ENCODE data around the gene OR9Q1.
A peak's percentile ranks its signal among the peaks of the same experiment; 100 is the strongest.

Gene OR9Q1

GRCh38 chr11:58027341-58027740 lies 3.7 kb downstream of the OR9Q1 start:
- in situ Hi-C loops (cut with HindIII; ENCODE audit: low pct_ligation_motif_present, low pct_unique_long_range_greater_than_20kb, low sequenced_read_pairs): no loop called here
- DNase-seq: no peak

DNA sequence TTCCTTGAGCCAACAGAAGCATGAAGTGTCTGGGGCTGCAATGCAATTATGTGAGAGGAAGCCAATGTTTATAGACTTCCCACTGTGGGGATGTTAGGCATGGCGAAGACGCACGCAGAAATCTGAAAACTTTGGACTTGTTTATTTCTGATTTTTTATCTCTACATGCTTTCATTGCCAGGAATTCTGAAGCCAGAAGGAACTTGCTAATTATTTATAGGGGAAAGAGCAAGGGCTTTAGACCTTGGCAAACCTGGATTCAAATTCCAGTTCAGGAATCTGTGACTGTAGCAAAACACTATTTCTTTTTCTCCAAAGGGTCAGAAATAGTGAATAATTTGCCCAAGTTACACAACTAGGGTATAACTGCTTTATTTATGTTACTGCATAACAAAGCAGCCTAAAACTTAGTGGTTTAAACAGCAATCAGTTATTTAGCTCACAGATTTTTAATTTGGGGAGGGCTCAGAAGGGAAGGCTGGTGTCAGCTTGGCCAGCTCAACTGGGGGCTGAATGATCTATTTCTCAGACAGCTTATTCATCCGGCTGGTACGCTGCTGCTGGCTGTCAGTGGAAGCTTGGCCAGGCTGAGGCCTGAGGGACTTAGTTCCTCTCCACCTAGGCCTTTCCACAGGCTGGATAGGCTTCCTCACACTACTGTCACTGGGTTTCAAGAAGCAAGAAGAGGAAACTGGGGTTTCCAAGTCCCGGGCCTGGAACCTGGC lies 5.2 kb downstream of the OR9Q1 start:
- in situ Hi-C loops (cut with HindIII; ENCODE audit: low pct_ligation_motif_present, low pct_unique_long_range_greater_than_20kb, low sequenced_read_pairs): no loop called here
- DNase-seq: no peak

DNA sequence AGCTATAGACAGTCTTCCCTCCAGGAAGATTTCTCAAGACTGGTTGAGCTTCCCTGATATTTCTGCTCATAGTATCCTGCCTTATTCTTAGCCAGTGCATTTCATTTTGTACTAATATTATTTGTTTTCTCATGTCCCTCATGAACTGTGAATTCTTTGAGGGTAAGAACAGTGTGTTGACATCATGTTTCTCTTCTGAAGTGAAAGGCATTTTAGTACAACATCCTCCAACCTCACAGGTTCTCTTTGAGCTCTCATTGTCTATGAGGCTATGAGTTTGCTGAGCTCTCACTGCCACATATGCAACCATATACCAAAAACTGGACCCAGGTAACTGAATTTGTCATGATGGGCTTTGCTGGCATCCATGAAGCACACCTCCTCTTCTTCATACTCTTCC lies 7.0 kb downstream of the OR9Q1 start, which contains the start of gene OR6Q1:
OR6Q1 (plus strand) TSS at position 301 of the 400 bp plus-strand sequence; CDS start at position 301, 0 bp downstream.
- DNase-seq: no peak
- in situ Hi-C loops (cut with HindIII; ENCODE audit: low pct_ligation_motif_present, low pct_unique_long_range_greater_than_20kb, low sequenced_read_pairs): no loop called here

DNA sequence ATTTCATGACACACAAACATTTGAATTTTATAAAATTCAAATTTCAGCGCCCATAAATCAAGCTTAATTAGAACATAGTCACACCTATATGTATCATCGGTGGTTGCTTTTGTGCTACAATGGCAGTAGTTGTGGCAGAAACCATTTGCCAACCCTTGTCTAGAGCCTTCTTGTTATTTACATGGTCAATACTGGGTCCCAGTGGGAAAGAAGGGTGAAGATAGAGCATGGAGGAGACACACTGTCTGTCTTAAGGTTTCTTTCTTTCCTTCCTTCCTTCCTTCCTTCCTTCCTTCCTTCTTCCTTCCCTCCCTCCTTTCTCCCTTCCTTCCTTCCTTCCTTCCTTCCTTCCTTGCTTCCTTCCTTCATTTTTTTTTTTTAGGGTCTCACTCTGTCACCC lies 10.8 kb downstream of the OR9Q1 start:
- in situ Hi-C loops (cut with HindIII; ENCODE audit: low pct_ligation_motif_present, low pct_unique_long_range_greater_than_20kb, low sequenced_read_pairs): no loop called here
- no peak for DNase-seq

DNA sequence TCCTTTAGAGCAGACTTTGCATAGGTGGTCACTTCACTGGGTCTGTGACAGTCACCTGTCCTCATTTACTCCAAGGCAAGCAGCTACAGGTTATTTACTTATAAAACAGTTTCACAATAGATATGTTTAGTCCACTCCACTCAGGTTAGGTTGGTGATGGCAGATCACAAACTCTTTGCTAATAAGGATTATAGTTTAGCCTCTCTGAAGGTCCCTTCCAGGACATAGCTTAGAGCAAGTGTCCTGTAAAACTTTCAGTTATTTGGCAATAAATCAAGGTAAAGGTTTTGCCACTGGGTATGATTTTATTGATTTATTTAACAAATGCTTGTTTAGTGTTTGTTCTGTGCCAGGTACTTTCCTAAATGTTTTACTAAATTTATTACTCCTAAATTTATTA lies 15.9 kb downstream of the OR9Q1 start:
- in situ Hi-C loops (cut with HindIII; ENCODE audit: low pct_ligation_motif_present, low pct_unique_long_range_greater_than_20kb, low sequenced_read_pairs): no loop called here

GRCh38 chr11:58043379-58043778 lies 19.7 kb downstream of the OR9Q1 start:
- no peak for DNase-seq
- in situ Hi-C loops (cut with HindIII; ENCODE audit: low pct_ligation_motif_present, low pct_unique_long_range_greater_than_20kb, low sequenced_read_pairs): no loop called here

More for the DNA sequence above, 15.9 kb downstream of the OR9Q1 start:
- DNase-seq: no peak

- in situ Hi-C loops (cut with HindIII; ENCODE audit: low pct_ligation_motif_present, low pct_unique_long_range_greater_than_20kb, low sequenced_read_pairs): no loop called here
These were observed 22.6 kb downstream of the OR9Q1 start for GRCh38 chr11:58046231-58046630.

DNA sequence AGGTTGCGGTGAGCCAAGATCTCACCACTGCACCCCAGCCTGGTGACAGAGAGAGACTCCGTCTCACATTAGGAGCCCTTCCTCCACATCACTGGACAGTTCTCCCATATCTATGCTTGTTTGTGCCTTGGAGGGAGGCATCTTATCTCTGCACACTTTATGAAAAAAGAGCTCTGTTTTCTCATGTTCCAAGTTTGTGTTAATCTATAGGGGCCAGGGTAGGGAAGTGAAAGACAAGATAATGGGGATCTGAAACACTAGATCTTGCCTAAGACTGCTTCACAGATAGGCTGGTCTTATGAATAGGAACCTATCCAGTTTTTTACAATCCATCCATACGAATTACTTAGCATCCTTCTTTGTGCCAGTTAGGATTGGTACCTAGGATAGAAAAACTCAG lies 24.1 kb downstream of the OR9Q1 start:
- in situ Hi-C loops (cut with HindIII; ENCODE audit: low pct_ligation_motif_present, low pct_unique_long_range_greater_than_20kb, low sequenced_read_pairs): no loop called here
- no peak for DNase-seq

More at GRCh38 chr11:58046231-58046630, 22.6 kb downstream of the OR9Q1 start:
- no peak for DNase-seq

- DNase-seq: no peak
- in situ Hi-C loops (cut with HindIII; ENCODE audit: low pct_ligation_motif_present, low pct_unique_long_range_greater_than_20kb, low sequenced_read_pairs): no loop called here
These were observed 32.2 kb downstream of the OR9Q1 start for GRCh38 chr11:58055806-58056401.

DNA sequence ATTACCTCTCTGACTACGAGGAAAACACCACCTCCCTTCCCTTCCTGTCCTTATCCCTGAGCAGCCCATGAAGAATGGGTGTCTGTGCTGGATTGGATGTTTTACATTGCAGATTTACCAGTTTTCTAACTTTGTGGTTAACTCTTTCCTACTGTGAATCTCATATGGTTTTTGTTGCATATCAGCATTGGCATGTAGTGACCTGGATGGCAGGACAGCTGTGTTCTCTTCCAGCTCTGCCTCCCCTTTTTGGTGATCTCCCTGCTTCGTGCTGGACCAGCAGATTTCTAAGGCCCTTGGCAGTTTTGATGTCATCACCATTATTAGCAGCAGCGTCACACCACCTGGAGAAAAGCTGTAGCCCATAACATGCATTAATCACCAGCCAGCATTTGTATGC lies 33.8 kb downstream of the OR9Q1 start:
- in situ Hi-C loops (cut with HindIII; ENCODE audit: low pct_ligation_motif_present, low pct_unique_long_range_greater_than_20kb, low sequenced_read_pairs): no loop called here
- no peak for DNase-seq

- in situ Hi-C loops (cut with HindIII; ENCODE audit: low pct_ligation_motif_present, low pct_unique_long_range_greater_than_20kb, low sequenced_read_pairs): no loop called here
- DNase-seq: no peak
These were observed 34.8 kb downstream of the OR9Q1 start for GRCh38 chr11:58058276-58059006.

- in situ Hi-C loops (cut with HindIII; ENCODE audit: low pct_ligation_motif_present, low pct_unique_long_range_greater_than_20kb, low sequenced_read_pairs): no loop called here
These were observed 35.3 kb downstream of the OR9Q1 start for GRCh38 chr11:58059007-58059350.

DNA sequence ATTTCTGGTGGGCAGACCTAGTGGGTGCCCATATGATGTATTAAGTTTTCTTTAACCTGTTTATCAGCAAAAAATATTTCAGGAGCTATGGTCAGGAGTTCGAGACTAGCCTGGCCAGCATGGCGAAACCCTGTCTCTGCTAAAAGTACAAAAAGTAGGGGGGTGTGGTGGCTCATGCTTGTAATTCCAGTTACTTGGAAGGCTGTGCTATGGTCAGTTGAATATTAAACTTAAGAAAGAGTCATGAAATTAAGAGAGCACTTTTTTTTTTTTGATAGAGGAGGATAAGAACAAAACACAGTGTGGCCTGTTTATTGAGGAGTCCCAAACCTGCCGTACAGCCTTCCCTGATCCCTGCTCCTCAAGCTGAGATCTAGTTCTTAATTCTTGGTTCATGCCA lies 36.9 kb downstream of the OR9Q1 start:
- in situ Hi-C loops (cut with HindIII; ENCODE audit: low pct_ligation_motif_present, low pct_unique_long_range_greater_than_20kb, low sequenced_read_pairs): no loop called here
- DNase-seq: peak; percentile 57

More at GRCh38 chr11:58059007-58059350, 35.3 kb downstream of the OR9Q1 start:
- DNase-seq: peak; percentile 90

- DNase-seq: peak; percentile 60
- in situ Hi-C loops (cut with HindIII; ENCODE audit: low pct_ligation_motif_present, low pct_unique_long_range_greater_than_20kb, low sequenced_read_pairs): no loop called here
These were observed 37.4 kb downstream of the OR9Q1 start for GRCh38 chr11:58060939-58061672.

GRCh38 chr11:58061813-58062212 lies 38.1 kb downstream of the OR9Q1 start:
- peak; percentile 34 for DNase-seq
- in situ Hi-C loops (cut with HindIII; ENCODE audit: low pct_ligation_motif_present, low pct_unique_long_range_greater_than_20kb, low sequenced_read_pairs): no loop called here

DNA sequence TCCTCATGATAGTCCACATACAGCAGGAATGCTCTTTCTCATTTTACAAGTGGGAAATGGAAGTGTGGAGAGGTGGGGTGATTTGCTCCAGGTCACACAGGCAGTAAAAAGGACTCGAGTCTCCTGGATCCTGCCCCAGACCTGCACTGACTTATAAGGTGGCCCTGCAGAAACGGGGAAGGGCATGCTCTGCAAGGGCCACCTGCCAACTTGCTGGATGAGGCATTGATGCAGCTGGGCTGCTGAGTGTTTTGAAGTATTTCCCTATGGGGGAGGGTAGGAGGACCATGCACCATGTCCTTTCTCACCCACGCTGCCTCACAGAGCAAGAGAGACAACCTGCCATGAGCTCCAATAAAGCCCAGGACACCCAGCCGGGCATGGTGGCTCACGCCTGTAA lies 44.0 kb downstream of the OR9Q1 start:
- no peak for DNase-seq
- in situ Hi-C loops (cut with HindIII; ENCODE audit: low pct_ligation_motif_present, low pct_unique_long_range_greater_than_20kb, low sequenced_read_pairs): no loop called here

GRCh38 chr11:58068655-58069054 lies 45.0 kb downstream of the OR9Q1 start:
- in situ Hi-C loops (cut with HindIII; ENCODE audit: low pct_ligation_motif_present, low pct_unique_long_range_greater_than_20kb, low sequenced_read_pairs): no loop called here
- DNase-seq: no peak

GRCh38 chr11:58070585-58070984 lies 46.9 kb downstream of the OR9Q1 start:
- no peak for DNase-seq
- in situ Hi-C loops (cut with HindIII; ENCODE audit: low pct_ligation_motif_present, low pct_unique_long_range_greater_than_20kb, low sequenced_read_pairs): no loop called here

DNA sequence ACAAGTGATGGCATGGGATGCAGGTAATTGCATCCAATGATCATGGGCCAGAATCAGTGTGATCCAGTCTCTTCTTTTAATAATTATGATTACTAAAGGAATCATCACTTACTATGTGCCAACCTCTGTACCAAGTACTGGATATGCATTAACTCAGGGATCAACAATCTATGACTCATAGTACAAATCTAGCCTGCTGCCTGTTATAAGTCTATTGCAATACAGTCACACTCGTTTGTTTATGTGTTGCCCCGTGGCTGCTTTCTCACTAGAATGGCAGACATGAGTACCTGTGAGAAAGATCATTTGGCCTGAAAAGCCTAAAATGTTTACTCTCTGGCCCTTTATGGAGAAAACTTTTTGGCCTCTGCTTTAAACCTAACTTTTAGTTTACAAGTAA lies 52.1 kb downstream of the OR9Q1 start:
- DNase-seq: no peak
- in situ Hi-C loops (cut with HindIII; ENCODE audit: low pct_ligation_motif_present, low pct_unique_long_range_greater_than_20kb, low sequenced_read_pairs): no loop called here
